ENCODE measurements around the gene RALB. TPM values are rescaled to one million over a fixed set of nuclear protein-coding genes. Genes with fewer than 3 reads are reported as not detected.
"Not testable (repeated sequence)": the region's sequence is repeated elsewhere in the genome, so short reads cannot be mapped to it uniquely, and the experiment has no call there.

The RALB gene
- total RNA-seq, 3 donors from 2014 or later: 36.1 to 59.8 (median 38.5) TPM

DNA sequence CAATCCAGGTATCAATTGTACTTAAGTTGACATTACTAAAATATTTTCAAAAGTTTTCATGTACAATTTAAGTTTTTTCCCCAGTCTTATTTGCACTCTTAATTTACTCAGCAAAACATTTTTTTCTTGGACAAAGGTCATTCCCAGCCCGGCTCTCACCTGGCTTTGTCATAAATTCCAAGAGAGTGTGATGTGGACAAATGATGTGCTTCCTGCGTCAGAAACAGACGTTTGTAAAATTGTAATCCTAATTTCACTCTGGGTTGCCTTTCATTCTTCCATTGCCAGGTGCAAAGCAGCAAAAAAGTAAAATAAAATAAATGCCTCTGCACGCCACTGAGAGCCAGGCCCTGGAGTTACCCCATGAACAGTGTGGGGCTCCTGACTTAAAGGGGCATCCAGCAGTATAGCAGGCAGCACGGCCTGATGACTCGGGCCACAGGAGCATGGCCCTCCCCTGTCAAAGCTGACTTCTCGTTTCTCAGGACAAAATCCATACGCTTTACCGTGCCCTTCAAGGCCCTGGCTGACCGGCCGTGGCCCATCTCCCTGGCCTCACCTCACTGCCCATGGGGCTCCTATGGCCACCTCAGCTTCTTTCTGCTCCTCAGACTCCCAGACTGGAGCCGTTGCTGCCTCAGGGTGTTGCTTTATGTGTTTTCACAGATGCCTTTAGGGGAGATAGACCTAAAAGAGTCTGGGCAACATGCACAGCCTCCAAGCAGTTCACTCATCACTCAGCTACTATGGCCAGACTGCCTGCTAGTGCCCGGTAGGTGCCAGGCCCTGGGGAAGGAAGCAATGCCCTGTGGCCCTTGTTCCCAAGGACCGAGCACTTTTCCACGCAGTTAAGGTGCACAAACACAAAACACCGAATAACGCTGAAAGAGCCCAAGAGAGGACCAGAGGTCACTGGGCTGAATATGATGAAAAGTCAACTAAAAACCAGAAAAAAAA lies 21.9 kb upstream of the RALB start:
- H3K4me1 ChIP-seq: no peaks in the 10 kb centered on the region
- H3K4me3 ChIP-seq: no peak overlapping the region
- TF ChIP-seq, protein P1, sequence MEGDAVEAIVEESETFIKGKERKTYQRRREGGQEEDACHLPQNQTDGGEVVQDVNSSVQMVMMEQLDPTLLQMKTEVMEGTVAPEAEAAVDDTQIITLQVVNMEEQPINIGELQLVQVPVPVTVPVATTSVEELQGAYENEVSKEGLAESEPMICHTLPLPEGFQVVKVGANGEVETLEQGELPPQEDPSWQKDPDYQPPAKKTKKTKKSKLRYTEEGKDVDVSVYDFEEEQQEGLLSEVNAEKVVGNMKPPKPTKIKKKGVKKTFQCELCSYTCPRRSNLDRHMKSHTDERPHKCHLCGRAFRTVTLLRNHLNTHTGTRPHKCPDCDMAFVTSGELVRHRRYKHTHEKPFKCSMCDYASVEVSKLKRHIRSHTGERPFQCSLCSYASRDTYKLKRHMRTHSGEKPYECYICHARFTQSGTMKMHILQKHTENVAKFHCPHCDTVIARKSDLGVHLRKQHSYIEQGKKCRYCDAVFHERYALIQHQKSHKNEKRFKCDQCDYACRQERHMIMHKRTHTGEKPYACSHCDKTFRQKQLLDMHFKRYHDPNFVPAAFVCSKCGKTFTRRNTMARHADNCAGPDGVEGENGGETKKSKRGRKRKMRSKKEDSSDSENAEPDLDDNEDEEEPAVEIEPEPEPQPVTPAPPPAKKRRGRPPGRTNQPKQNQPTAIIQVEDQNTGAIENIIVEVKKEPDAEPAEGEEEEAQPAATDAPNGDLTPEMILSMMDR (IDR thresholded peaks at IDR 0.05): no peak
- TF ChIP-seq POLR2A (IDR thresholded peaks at IDR 0.05) (no peak), POLR2AphosphoS5 (IDR thresholded peaks at IDR 0.05) (no peak)
- intact Hi-C loops (cut with DNase I; ENCODE audit: low total_unique reads): no loop called here
- no peaks in the 10 kb centered on the region for H3K27me3 ChIP-seq
- peak in 1 of 2 donors; percentile 46 for DNase-seq (ENCODE audit: low spot score in 2 of 2)
- no peaks in the 10 kb centered on the region for H3K9me3 ChIP-seq
- no peak overlapping the region for H3K27ac ChIP-seq
- H3K36me3 ChIP-seq: no peaks in the 10 kb centered on the region

DNA sequence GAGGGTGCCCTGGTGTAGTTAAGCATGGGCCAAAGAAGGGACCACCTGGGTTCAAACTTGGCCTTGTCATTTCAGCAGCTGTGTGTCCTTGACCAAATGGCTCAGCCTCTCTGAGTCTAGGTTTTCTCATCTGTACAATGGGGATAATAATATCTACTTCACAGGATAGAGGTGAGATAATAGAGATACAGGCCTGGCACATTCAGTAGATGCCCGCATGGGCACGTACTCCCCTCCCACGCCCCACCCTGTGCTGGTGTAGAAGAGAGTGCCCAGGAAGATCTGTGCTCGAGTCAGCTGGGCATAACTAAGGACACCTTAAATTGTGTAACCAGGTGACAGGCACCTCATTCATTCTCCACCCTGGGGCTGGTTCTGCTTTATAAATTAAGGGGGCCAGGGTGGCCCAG lies 21.1 kb upstream of the RALB start:
- Histone ChIP-seq H3K27me3 (no peaks in the 10 kb centered on the region), H3K36me3 (no peaks in the 10 kb centered on the region), H3K27ac (peak overlapping the region; percentile 57 to 73), H3K9me3 (no peaks in the 10 kb centered on the region), H3K4me3 (peak overlapping the region in 2 of 3 donors; percentile 56 to 67), H3K4me1 (no peaks in the 10 kb centered on the region)
- DNase-seq (ENCODE audit: low spot score in 2 of 2): peak in 1 of 2 donors; percentile 20
- TF ChIP-seq POLR2AphosphoS5 (IDR thresholded peaks at IDR 0.05): no peak
- TF ChIP-seq, protein P1 (IDR thresholded peaks at IDR 0.05): no peak
- no peak for TF ChIP-seq POLR2A (IDR thresholded peaks at IDR 0.05)
- intact Hi-C loops (cut with DNase I; ENCODE audit: low total_unique reads): no loop called here

DNA sequence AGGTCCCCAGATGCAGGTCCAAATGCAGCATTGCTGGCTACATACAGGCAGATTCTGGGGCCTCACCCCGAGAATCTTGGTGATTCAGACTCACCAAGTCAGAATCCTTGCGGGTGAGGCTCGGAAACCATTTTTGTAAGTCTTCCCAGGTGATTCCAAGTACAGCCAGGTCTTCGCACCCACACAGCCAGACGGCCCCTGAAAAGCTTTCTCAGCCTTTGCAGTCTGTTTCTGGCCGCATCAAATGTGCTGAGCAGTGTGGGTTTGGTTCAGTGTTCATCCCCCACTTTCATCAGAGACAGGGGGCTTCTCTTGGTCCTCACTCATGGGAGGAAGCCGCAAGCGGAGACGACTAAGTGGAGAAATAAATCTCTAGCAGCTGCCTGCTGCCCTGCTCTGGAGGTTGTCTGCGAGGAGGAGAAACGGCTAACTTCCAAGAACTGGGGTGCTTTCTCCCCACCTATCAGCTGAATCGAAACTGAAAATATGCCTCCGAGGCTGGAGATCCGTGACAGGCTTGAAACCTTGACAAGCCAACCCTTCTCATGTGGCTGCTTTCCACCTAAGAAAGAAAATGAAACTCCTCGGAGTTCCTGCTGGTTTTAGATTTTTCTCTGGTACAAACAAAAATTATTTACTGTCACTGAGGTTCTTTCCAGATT lies 20.5 kb upstream of the RALB start:
- Histone ChIP-seq H3K27me3 (no peaks in the 10 kb centered on the region), H3K4me3 (peak overlapping the region; percentile 45 to 67 (median 56)), H3K9me3 (no peaks in the 10 kb centered on the region), H3K4me1 (no peaks in the 10 kb centered on the region), H3K27ac (peak overlapping the region; percentile 57 to 73), H3K36me3 (no peaks in the 10 kb centered on the region)
- intact Hi-C loops (cut with DNase I; ENCODE audit: low total_unique reads): no loop called here
- TF ChIP-seq POLR2A (IDR thresholded peaks at IDR 0.05): no peak
- TF ChIP-seq POLR2AphosphoS5 (IDR thresholded peaks at IDR 0.05): no peak
- TF ChIP-seq, protein P1 (IDR thresholded peaks at IDR 0.05): no peak
- DNase-seq (ENCODE audit: low spot score in 2 of 2): peak; percentile 32 to 49

DNA sequence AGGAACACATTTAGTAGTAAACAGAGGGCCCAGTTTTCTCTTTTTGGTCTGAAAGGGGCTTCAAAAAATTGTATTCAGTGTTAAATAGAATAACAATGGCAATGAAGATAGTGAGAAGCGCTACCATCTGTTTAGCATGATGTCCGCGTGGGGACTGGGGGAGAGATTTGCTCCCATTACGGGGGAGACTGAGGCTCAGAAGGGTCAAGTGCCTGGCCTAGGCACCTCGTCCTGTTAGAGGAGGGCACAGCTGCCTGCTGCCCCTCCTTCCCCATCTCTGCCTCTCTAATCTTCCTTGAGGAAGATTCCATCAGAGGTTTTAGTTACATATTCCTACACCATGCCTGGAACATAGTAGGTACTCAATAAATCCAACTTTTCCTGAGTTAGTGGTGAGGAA lies 19.4 kb upstream of the RALB start:
- Histone ChIP-seq H3K4me3 (no peak overlapping the region), H3K4me1 (no peaks in the 10 kb centered on the region), H3K36me3 (no peaks in the 10 kb centered on the region), H3K27ac (no peak overlapping the region), H3K9me3 (no peaks in the 10 kb centered on the region), H3K27me3 (no peaks in the 10 kb centered on the region)
- DNase-seq (ENCODE audit: low spot score in 2 of 2): peak in 1 of 2 donors; percentile 17
- TF ChIP-seq POLR2A (IDR thresholded peaks at IDR 0.05) (no peak), POLR2AphosphoS5 (IDR thresholded peaks at IDR 0.05) (no peak)
- TF ChIP-seq, protein P1 (IDR thresholded peaks at IDR 0.05): no peak
- intact Hi-C loops (cut with DNase I; ENCODE audit: low total_unique reads): no loop called here

DNA sequence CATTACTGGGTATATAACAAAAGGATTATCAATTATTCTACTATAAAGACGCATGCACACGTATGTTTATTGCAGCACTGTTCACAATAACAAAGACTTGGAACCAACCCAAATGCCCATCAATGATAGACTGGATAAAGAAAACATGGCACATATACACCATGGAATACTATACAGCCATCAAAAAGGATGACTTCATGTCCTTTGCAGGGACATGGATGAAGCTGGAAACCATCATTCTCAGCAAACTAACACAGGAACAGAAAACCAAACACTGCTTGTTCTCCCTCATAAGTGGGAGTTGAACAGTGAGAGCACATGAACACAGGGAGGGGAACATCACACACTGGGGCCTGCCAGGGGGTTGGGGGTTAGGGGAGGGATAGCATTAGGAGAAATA lies 17.5 kb upstream of the RALB start:
- H3K4me1 ChIP-seq; H3K27me3 ChIP-seq; H3K36me3 ChIP-seq; H3K4me3 ChIP-seq; DNase-seq (ENCODE audit: low spot score in 2 of 2); H3K9me3 ChIP-seq; intact Hi-C loops (cut with DNase I; ENCODE audit: low total_unique reads); H3K27ac ChIP-seq: not testable (repeated sequence)
